Uterus (tissue), 4 donors: ENCODE measurements around the gene MYD88. TPM values are rescaled to one million over a fixed set of nuclear protein-coding genes. Genes with fewer than 3 reads are reported as not detected.

Source experiments
- DNase-seq, 2 donors: peaks; one replicate each; pipeline ENCODE4 v3.0.0-alpha.2; 2019 to 2020
- H3K27ac ChIP-seq, 2 donors: fragments of 200-600 bp; sonication (generic); 1 replicate in 1 of 2; 2 replicates in 1 of 2; pipeline ENCODE4 v1.5.1; 2016 to 2018
- H3K27me3 ChIP-seq, 2 donors: fragments of 200-600 bp; sonication (generic); one replicate each; pipeline ENCODE4 v1.5.1; 2018 to 2019; ENCODE audit warnings: control low read depth in 1 of 2
- H3K36me3 ChIP-seq, 2 donors: fragments of 200-600 bp; sonication (generic); one replicate each; pipeline ENCODE4 v1.5.1; 2019; ENCODE audit warnings: control low read depth in 1 of 2
- H3K4me1 ChIP-seq, 2 donors: fragments of 200-600 bp; sonication (generic); one replicate each; pipeline ENCODE4 v1.5.1; 2018 to 2019; ENCODE audit warnings: control low read depth in 1 of 2
- H3K4me3 ChIP-seq, 2 donors: fragments of 200-600 bp; sonication (generic); 1 replicate in 1 of 2; 2 replicates in 1 of 2; pipeline ENCODE4 v1.5.1; 2018 to 2019; ENCODE audit warnings: mild to moderate bottlenecking in 1 of 2
- H3K9me3 ChIP-seq, 2 donors: fragments of 200-600 bp; sonication (generic); one replicate each; pipeline ENCODE4 v1.5.1; 2019; ENCODE audit warnings: control low read depth in 1 of 2
- POLR2A ChIP-seq, 2 donors: fragments of 450-650 bp; IDR thresholded peaks; one replicate each; pipeline ENCODE4 v1.6.1; 2016; ENCODE audit warnings: antibody characterized with exemption in 2 of 2, mild to moderate bottlenecking in 1 of 2, moderate library complexity in 1 of 2
- intact Hi-C: fragments of 100-400 bp; cut with DNase I; formaldehyde crosslinking; loops from one replicate; pipeline ENCODE4 v1.15.1; 2023; ENCODE audit warnings: low total_unique reads
- total RNA-seq, 4 donors: library from RNA; depleted of rRNA in 3 of 4; stranded (reverse); fragments of >200 nt in 3 of 4; gene quantifications; one replicate each; pipeline versions ENCODE4 v1.1.0 to v1.2.4, GENCODE V29; 2014 to 2023
- TF ChIP-seq, protein P1 (sequence below), 4 experiments: fragments of 200-600 bp in 2 of 4; fragments of 450-650 bp in 2 of 4; sonication (generic) in 2 of 4; IDR thresholded peaks; one replicate each; pipeline ENCODE4 v1.5.1; 2016 to 2019; ENCODE audit warnings: antibody characterized with exemption in 4 of 4, mild to moderate bottlenecking in 2 of 4, moderate library complexity in 1 of 4
- donor health status: DM: yes; HTN: yes; CAD: no.

The MYD88 gene
- total RNA-seq, 4 donors from 2014 or later = 2.0 to 30.9 (median 22.3) TPM

DNA sequence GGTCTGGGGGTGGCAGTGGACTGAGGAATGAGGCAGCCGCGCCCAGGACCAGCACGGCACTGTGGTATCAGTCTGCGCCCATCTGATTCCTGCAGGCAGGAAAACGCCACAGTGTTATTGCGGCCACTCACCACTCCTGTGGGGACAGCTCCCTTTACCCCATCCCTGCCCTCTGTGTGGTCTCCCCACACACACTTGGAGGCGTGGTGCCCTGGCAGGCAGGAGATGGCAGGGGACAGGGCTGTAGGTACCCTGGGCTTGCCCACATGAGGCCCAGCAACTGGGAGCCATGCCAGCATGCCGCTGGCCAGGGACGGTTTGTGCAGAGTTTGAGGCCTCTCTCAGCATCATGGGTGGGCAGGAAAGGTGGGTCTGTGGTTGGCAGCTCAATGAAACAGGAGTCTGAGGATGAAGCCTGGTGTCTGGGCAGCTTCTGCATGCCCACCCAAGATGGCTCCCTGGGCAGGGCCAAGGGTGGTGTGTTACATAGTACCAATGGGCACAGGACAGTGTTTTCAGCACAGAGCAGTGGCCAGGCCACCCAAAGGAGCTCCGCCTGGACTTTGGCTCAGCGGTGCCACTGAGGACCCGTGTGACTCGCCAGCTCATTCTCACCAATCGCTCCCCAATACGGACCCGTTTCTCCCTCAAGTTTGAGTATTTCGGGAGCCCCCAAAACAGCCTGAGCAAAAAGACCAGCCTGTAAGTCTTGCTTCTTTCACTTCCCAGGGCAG is 28.7 kb upstream of the MYD88 start:
- H3K4me3 ChIP-seq = no peak overlapping the region
- intact Hi-C loops = no loop called here

DNA sequence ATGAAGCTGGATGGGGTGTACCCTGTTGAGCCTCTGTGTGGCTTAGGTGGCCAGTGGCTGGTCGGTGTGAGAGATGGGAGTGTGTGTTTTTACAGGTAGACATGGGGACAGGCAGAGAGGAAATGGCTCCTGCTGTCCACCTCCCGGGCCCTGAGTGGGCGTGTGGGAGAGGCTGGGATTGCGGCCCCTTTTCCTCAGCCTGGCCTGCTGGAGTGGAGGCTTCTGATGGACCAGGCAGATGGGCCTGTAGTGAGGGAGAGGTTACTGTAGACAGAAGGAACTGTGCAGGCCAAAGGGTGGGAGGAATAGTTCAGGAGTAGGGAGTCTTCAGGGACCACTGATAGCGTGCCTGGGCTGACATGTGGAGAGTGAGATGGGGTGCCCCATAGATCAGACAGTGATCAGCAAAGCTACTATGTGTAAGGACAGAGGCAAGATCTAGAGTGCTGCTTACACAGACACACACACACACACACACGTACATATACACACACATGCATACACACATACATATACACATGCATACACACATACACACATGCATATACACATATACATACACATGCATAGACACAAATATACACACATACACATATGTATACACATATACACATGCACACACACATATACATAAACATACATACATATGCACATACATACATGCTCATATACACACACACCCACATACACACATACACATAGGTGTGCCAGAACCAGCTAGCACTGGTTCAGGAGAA is 28.0 kb upstream of the MYD88 start:
- no peaks in the 10 kb centered on the region for H3K27me3 ChIP-seq
- no peak overlapping the region for H3K27ac ChIP-seq
- no peak for DNase-seq
- no peaks in the 10 kb centered on the region for H3K4me1 ChIP-seq
- intact Hi-C loops = no loop called here
- H3K9me3 ChIP-seq = no peaks in the 10 kb centered on the region
- H3K4me3 ChIP-seq = no peak overlapping the region
- no peak for TF ChIP-seq POLR2A (IDR thresholded peaks at IDR 0.05)
- TF ChIP-seq, protein P1, sequence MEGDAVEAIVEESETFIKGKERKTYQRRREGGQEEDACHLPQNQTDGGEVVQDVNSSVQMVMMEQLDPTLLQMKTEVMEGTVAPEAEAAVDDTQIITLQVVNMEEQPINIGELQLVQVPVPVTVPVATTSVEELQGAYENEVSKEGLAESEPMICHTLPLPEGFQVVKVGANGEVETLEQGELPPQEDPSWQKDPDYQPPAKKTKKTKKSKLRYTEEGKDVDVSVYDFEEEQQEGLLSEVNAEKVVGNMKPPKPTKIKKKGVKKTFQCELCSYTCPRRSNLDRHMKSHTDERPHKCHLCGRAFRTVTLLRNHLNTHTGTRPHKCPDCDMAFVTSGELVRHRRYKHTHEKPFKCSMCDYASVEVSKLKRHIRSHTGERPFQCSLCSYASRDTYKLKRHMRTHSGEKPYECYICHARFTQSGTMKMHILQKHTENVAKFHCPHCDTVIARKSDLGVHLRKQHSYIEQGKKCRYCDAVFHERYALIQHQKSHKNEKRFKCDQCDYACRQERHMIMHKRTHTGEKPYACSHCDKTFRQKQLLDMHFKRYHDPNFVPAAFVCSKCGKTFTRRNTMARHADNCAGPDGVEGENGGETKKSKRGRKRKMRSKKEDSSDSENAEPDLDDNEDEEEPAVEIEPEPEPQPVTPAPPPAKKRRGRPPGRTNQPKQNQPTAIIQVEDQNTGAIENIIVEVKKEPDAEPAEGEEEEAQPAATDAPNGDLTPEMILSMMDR (IDR thresholded peaks at IDR 0.05) = no peak
- no peaks in the 10 kb centered on the region for H3K36me3 ChIP-seq

More for the DNA sequence above, 28.7 kb upstream of the MYD88 start:
- no peaks in the 10 kb centered on the region for H3K27me3 ChIP-seq
- no peak overlapping the region for H3K27ac ChIP-seq
- H3K4me1 ChIP-seq = no peaks in the 10 kb centered on the region
- H3K36me3 ChIP-seq = no peaks in the 10 kb centered on the region
- no peaks in the 10 kb centered on the region for H3K9me3 ChIP-seq
- DNase-seq = no peak
- no peak for TF ChIP-seq POLR2A (IDR thresholded peaks at IDR 0.05)
- TF ChIP-seq, protein P1 (IDR thresholded peaks at IDR 0.05) = no peak

DNA sequence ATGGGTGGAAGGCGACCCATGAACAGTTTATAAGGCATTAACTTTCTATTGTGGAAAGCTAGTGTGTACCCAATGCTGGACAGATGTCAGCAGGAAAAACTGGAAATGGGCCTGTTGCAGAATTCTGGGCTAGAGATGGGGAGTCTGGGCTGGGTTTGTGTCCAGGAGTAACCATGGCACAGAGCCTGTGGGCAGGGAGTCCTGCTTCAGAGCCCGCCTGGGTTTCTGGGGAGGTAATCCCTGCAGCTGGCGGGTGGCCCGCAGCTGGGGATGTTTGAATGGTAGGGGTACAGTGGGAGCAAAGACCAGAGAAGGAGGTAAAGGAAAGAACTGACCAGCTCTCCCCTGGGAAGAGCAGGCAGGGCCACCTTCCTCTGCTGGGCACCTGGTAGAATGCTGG is 27.3 kb upstream of the MYD88 start:
- Histone ChIP-seq H3K27ac (no peak overlapping the region), H3K4me3 (no peak overlapping the region), H3K9me3 (no peaks in the 10 kb centered on the region), H3K4me1 (no peaks in the 10 kb centered on the region), H3K27me3 (no peaks in the 10 kb centered on the region), H3K36me3 (no peaks in the 10 kb centered on the region)
- intact Hi-C loops = no loop called here
- no peak for DNase-seq
- no peak for TF ChIP-seq POLR2A (IDR thresholded peaks at IDR 0.05)
- TF ChIP-seq, protein P1 (IDR thresholded peaks at IDR 0.05) = no peak

DNA sequence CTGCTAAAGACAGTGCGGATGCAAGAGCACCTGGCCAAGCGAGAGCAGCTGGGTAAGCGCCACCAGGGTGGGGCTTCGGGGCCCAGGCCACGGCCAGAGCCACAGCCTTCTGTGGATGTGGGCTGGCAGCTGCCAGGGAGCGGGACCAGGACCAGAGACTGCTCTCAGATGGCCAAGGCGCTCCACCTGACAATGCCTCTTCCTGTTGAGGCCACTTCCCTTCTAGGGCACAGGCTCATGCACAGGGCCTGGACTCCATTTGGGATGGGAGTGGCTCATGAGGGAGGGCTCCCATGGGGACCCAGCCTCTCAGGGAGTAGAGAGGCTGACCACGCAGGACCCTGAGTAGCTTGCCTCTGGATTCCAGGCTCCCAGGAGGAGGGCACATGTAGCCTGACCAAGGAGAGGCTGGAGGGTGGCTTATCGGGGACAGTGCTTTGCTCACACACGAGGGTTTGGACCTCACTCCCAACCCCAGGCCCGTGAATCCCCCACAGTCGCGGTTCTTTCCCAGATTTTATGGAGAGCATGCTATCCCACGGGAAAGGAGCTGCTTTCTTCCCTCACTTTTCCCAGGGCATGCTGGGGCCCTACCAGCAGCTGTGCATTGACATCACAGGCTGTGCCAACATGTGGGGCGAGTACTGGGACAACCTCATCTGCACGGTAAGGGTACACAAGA is 26.6 kb upstream of the MYD88 start:
- intact Hi-C loops = no loop called here
- Histone ChIP-seq H3K36me3 (no peaks in the 10 kb centered on the region), H3K4me3 (no peak overlapping the region), H3K9me3 (no peaks in the 10 kb centered on the region), H3K27ac (no peak overlapping the region), H3K4me1 (no peaks in the 10 kb centered on the region), H3K27me3 (no peaks in the 10 kb centered on the region)
- no peak for TF ChIP-seq POLR2A (IDR thresholded peaks at IDR 0.05)
- TF ChIP-seq, protein P1 (IDR thresholded peaks at IDR 0.05) = no peak
- DNase-seq = no peak

DNA sequence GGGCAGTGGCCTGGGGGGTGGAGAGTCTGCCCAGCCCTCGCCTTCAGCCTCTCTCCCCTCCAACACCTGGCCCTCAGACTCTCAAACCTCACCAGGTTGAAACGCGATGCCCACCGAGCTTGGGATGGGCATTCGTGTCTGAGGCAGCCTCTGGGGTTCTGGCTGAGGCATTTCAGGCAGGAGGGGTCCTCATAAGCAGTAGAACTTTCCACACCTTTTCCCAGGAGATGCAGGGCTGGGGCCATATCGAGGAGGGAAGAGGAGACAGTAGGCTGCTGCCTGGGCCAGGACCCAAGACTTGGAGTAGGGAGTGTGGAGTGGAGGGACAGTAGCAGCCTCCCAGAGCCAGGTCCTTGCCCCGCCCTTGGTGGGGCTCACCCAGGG is 26.1 kb upstream of the MYD88 start:
- H3K27ac ChIP-seq = no peak overlapping the region
- H3K27me3 ChIP-seq = no peaks in the 10 kb centered on the region
- no peaks in the 10 kb centered on the region for H3K36me3 ChIP-seq
- no peaks in the 10 kb centered on the region for H3K4me1 ChIP-seq
- H3K9me3 ChIP-seq = no peaks in the 10 kb centered on the region
- no peak for DNase-seq
- TF ChIP-seq POLR2A (IDR thresholded peaks at IDR 0.05) = no peak
- TF ChIP-seq, protein P1 (IDR thresholded peaks at IDR 0.05) = no peak
- intact Hi-C loops = no loop called here
- H3K4me3 ChIP-seq = no peak overlapping the region
